ENCODE measurements around the gene KBTBD12. TPM values are rescaled to one million over a fixed set of nuclear protein-coding genes. Genes with fewer than 3 reads are reported as not detected.

The KBTBD12 gene
- total and polyA plus RNA-seq, 9 donors = 7.9 to 18.2 (median 13.9) TPM

DNA sequence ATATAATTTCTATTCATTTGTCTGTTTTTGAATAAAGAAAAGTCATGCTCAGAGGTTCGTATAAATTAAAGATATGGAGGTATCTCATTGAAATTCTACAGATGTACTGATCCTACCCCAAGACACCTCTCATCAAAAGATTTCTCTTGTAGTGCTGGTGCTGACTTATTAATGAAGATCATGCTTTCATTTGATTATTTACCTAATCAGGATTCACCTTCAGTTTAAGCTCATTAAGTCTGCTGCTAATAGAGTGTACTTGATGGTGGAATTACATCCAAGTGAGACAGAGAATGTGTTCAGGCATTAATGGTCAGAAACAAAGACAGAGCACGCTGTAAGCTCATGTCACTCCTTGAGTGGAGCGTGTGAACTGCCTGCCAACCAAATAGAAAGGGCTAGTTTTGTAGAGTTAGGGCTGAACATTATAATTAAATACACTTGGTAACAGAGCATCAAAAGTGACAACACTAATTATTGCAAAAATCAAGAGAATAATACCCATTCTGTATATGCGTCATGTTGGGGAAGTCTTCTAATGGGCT, 45.5 kb downstream of the KBTBD12 start:
- Histone ChIP-seq H3K27ac (ENCODE audit: low read length) (no peak overlapping the region), H3K9me3 (replicated peaks; ENCODE audit: control insufficient read depth, low read depth, low read length) (no peaks in the 10 kb centered on the region), H3K4me1 (ENCODE audit: control insufficient read depth, insufficient read depth, low read length) (no peaks in the 10 kb centered on the region), H3K36me3 (ENCODE audit: control insufficient read depth, insufficient read depth, low read length) (no peaks in the 10 kb centered on the region), H3K4me3 (ENCODE audit: low read length) (no peak overlapping the region), H3K27me3 (ENCODE audit: control insufficient read depth, insufficient read depth, low read length) (no peaks in the 10 kb centered on the region)
- 100% methylated on average over 1 of the region's 4 CpGs for WGBS (ENCODE audit: insufficient coverage)
- DNase-seq = no peak

DNA sequence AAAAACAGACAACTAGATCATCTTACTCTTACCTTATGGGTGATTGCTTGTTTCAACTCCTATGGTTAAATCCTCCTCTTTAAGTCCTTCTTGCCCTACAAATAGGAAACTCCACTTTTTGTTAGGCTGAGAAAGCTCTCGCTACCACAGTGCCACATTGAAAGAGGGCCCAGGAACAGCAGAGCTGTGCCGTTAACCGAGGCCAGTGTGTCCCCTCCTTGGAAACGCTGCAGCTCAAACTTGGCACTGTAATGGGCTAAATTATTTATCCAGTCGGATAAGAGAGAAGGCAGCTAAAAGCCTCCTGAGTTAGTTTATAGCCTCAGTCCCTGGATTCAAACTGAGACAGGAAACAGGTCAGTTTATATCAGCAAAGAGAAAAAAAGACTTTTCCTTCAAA, 46.1 kb downstream of the KBTBD12 start:
- Histone ChIP-seq H3K9me3 (replicated peaks; ENCODE audit: control insufficient read depth, low read depth, low read length) (no peaks in the 10 kb centered on the region), H3K4me1 (ENCODE audit: control insufficient read depth, insufficient read depth, low read length) (no peaks in the 10 kb centered on the region), H3K4me3 (ENCODE audit: low read length) (no peak overlapping the region), H3K27me3 (ENCODE audit: control insufficient read depth, insufficient read depth, low read length) (no peaks in the 10 kb centered on the region), H3K27ac (ENCODE audit: low read length) (no peak overlapping the region), H3K36me3 (ENCODE audit: control insufficient read depth, insufficient read depth, low read length) (no peaks in the 10 kb centered on the region)
- 76% methylated on average over 4 of the region's 5 CpGs for WGBS (ENCODE audit: insufficient coverage)
- DNase-seq = no peak

DNA sequence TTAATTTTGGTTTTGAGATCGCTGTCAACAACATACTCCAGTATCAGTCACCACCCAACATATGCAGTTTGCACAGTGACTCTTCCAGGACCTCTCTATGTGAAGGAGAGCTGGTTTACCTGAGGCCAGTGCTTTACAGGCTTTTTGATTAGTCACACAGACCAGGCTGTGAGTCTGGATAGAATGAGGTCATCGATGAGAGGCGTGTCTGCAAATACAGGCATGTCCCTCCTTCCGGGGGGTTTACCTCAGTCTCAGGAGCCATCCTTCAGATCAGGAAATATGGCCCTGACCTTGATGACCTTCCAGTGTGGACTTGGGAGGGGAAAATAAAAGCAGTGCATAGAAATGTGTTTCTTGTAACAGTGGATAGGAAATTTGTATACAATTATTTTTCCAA, 46.9 kb downstream of the KBTBD12 start:
- Histone ChIP-seq H3K4me3 (ENCODE audit: low read length) (no peak overlapping the region), H3K27me3 (ENCODE audit: control insufficient read depth, insufficient read depth, low read length) (no peaks in the 10 kb centered on the region), H3K4me1 (ENCODE audit: control insufficient read depth, insufficient read depth, low read length) (no peaks in the 10 kb centered on the region), H3K36me3 (ENCODE audit: control insufficient read depth, insufficient read depth, low read length) (no peaks in the 10 kb centered on the region), H3K9me3 (replicated peaks; ENCODE audit: control insufficient read depth, low read depth, low read length) (no peaks in the 10 kb centered on the region), H3K27ac (ENCODE audit: low read length) (no peak overlapping the region)
- no peak for DNase-seq
- 78% methylated on average over 3 of the region's 4 CpGs for WGBS (ENCODE audit: insufficient coverage)

DNA sequence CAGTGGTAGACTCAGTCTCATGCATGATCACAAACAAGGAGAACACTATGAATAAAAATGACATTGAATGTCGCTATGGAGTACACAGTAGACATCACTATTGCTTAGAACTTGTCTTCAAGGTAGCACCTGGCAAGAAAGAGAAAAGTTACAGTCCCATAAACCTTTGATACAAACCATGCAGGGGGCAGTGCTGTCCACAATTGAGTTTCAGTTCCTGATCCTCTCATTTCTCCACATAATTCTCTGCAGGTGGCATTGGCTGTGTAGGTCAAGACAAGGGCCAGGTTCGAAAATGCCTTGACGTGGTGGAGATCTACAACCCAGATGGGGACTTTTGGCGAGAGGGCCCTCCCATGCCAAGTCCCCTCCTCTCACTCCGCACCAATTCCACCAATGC, 47.9 kb downstream of the KBTBD12 start:
- WGBS (ENCODE audit: insufficient coverage) = 78% methylated on average over 4 of the region's 5 CpGs
- Histone ChIP-seq H3K27ac (ENCODE audit: low read length) (no peak overlapping the region), H3K27me3 (ENCODE audit: control insufficient read depth, insufficient read depth, low read length) (no peaks in the 10 kb centered on the region), H3K4me1 (ENCODE audit: control insufficient read depth, insufficient read depth, low read length) (no peaks in the 10 kb centered on the region), H3K36me3 (ENCODE audit: control insufficient read depth, insufficient read depth, low read length) (no peaks in the 10 kb centered on the region), H3K9me3 (replicated peaks; ENCODE audit: control insufficient read depth, low read depth, low read length) (no peaks in the 10 kb centered on the region), H3K4me3 (ENCODE audit: low read length) (no peak overlapping the region)
- no peak for DNase-seq

DNA sequence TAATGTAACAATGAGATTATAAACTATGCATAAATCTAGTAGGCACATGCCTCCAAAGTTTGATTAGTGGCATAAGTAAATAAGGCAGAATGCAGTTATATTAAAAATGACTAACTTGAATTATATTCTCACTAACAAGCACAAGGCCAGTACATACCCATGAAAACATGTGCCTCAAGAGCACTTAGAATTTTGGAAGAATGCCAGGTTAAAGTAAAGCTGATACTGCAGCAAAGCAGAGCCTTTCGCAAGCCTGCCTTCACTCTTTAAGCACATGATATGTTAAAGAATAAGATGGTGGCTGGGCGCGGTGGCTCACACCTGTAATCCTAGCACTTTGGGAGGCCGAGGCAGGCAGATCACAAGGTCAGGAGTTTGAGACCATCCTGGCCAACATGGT, 49.0 kb downstream of the KBTBD12 start:
- H3K27me3 ChIP-seq (ENCODE audit: control insufficient read depth, insufficient read depth, low read length) = no peaks in the 10 kb centered on the region
- WGBS (ENCODE audit: insufficient coverage) = no CpG with 5 or more reads among the region's 4 CpGs
- DNase-seq = peak; percentile 36
- H3K27ac ChIP-seq (ENCODE audit: low read length) = no peak overlapping the region
- H3K36me3 ChIP-seq (ENCODE audit: control insufficient read depth, insufficient read depth, low read length) = no peaks in the 10 kb centered on the region
- no peaks in the 10 kb centered on the region for H3K9me3 ChIP-seq (replicated peaks; ENCODE audit: control insufficient read depth, low read depth, low read length)
- no peak overlapping the region for H3K4me3 ChIP-seq (ENCODE audit: low read length)
- no peaks in the 10 kb centered on the region for H3K4me1 ChIP-seq (ENCODE audit: control insufficient read depth, insufficient read depth, low read length)

DNA sequence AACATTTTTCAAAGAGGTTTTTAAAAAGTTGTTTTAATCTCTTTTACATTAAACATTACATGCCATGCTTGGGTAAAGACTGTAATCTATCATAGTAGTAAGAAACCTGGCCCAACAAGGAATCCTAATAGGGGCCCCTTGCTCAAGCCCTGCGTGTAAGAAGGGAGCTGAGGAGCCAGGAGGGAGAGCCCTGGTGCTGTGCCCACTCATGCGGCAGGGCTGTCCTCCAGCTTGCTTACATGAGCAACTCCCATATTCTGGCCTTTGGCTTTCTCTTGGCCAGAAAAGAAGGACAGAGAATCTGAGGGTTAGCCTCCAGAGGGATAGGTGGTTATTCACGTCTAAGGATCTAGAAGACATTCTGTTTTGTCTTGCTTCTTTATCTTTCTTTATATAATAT, 49.8 kb downstream of the KBTBD12 start:
- no peak overlapping the region for H3K27ac ChIP-seq (ENCODE audit: low read length)
- no peak for DNase-seq
- H3K9me3 ChIP-seq (replicated peaks; ENCODE audit: control insufficient read depth, low read depth, low read length) = no peaks in the 10 kb centered on the region
- H3K27me3 ChIP-seq (ENCODE audit: control insufficient read depth, insufficient read depth, low read length) = no peaks in the 10 kb centered on the region
- no CpG with 5 or more reads among the region's 3 CpGs for WGBS (ENCODE audit: insufficient coverage)
- no peak overlapping the region for H3K4me3 ChIP-seq (ENCODE audit: low read length)
- H3K4me1 ChIP-seq (ENCODE audit: control insufficient read depth, insufficient read depth, low read length) = no peaks in the 10 kb centered on the region
- no peaks in the 10 kb centered on the region for H3K36me3 ChIP-seq (ENCODE audit: control insufficient read depth, insufficient read depth, low read length)

DNA sequence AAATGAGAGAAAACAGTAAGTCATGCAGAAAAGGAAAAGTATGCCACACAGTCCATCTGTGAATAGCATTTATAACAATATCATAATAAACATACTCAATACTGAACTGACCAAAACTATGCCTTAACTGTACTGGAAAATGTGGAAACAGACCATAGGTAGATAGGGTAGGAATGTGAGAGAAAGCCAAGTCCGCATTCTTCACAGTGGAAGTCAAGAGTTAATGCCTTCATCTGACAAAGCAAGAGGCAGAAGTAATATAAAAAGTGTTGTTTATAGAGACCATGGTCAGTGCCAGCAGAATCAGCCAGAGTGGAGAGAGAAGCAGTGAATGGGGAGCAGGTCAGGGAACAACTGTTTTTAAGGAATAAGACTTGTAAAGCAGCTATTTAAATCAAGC, 52.3 kb downstream of the KBTBD12 start:
- peak; percentile 43 for DNase-seq
- no CpG with 5 or more reads among the region's 1 CpG for WGBS (ENCODE audit: insufficient coverage)
- H3K4me1 ChIP-seq (ENCODE audit: control insufficient read depth, insufficient read depth, low read length) = no peaks in the 10 kb centered on the region
- H3K27me3 ChIP-seq (ENCODE audit: control insufficient read depth, insufficient read depth, low read length) = no peaks in the 10 kb centered on the region
- H3K27ac ChIP-seq (ENCODE audit: low read length) = no peak overlapping the region
- no peaks in the 10 kb centered on the region for H3K9me3 ChIP-seq (replicated peaks; ENCODE audit: control insufficient read depth, low read depth, low read length)
- H3K36me3 ChIP-seq (ENCODE audit: control insufficient read depth, insufficient read depth, low read length) = no peaks in the 10 kb centered on the region
- H3K4me3 ChIP-seq (ENCODE audit: low read length) = no peak overlapping the region

DNA sequence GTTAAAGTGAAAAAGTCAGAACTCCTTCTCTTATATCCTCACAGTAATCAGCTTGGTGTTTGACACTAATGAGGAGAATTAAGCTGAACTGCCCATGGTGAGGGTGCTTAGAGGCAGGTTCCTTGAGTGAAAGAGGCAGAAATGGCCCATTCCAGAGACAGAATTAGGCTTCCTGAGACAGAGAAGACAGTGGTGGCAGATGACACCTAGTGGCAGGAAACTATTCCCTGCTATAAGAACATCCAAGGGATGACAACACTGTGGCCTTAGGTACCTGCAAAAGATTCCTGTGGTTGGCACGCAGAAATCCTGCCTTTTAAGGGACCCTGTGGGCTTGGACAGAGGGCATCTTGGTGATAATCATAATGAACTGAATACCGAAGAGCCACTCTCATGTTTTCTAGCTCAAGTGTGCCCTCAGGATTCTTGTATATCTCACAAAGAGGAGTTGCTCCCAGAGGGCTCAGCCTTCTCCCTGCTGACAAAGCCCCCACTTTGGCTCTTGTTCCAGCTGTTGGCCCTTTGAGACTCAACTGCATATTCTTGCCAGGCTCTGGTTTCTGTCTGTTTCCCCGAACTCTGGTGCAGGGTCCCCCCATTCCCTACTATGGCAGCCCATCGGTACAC, 56.0 kb downstream of the KBTBD12 start:
- DNase-seq = peak; percentile 82
- Histone ChIP-seq H3K36me3 (ENCODE audit: control insufficient read depth, insufficient read depth, low read length) (no peaks in the 10 kb centered on the region), H3K27me3 (ENCODE audit: control insufficient read depth, insufficient read depth, low read length) (peaks cover 2% of the 10 kb centered on the region), H3K4me1 (ENCODE audit: control insufficient read depth, insufficient read depth, low read length) (no peaks in the 10 kb centered on the region), H3K4me3 (ENCODE audit: low read length) (no peak overlapping the region), H3K27ac (ENCODE audit: low read length) (no peak overlapping the region), H3K9me3 (replicated peaks; ENCODE audit: control insufficient read depth, low read depth, low read length) (no peaks in the 10 kb centered on the region)
- WGBS (ENCODE audit: insufficient coverage) = 55% methylated on average over 4 of the region's 4 CpGs

DNA sequence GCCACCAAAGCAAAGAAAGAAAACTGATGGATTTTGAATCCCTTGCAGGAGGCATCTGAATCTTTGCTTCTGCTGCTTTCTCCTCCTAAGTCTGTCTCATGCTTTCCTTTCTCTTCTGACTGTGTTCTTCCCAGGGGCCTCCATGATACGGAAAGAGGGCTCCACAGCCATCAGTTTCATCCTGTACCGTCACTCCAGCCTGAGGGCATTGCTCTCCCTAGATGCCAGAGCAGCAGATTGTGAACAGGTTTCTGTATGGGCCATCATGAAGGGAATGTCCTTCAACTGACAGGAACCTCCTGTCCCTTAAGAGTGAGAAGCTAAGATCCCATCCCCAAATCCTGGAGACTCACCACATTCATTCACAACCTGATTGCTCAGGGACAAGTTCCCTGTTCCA, 59.2 kb downstream of the KBTBD12 start:
- Histone ChIP-seq H3K36me3 (ENCODE audit: control insufficient read depth, insufficient read depth, low read length) (no peaks in the 10 kb centered on the region), H3K4me1 (ENCODE audit: control insufficient read depth, insufficient read depth, low read length) (no peaks in the 10 kb centered on the region), H3K9me3 (replicated peaks; ENCODE audit: control insufficient read depth, low read depth, low read length) (no peaks in the 10 kb centered on the region), H3K27me3 (ENCODE audit: control insufficient read depth, insufficient read depth, low read length) (peaks cover 2% of the 10 kb centered on the region), H3K27ac (ENCODE audit: low read length) (no peak overlapping the region), H3K4me3 (ENCODE audit: low read length) (no peak overlapping the region)
- DNase-seq = no peak
- WGBS (ENCODE audit: insufficient coverage) = no CpG with 5 or more reads among the region's 2 CpGs

DNA sequence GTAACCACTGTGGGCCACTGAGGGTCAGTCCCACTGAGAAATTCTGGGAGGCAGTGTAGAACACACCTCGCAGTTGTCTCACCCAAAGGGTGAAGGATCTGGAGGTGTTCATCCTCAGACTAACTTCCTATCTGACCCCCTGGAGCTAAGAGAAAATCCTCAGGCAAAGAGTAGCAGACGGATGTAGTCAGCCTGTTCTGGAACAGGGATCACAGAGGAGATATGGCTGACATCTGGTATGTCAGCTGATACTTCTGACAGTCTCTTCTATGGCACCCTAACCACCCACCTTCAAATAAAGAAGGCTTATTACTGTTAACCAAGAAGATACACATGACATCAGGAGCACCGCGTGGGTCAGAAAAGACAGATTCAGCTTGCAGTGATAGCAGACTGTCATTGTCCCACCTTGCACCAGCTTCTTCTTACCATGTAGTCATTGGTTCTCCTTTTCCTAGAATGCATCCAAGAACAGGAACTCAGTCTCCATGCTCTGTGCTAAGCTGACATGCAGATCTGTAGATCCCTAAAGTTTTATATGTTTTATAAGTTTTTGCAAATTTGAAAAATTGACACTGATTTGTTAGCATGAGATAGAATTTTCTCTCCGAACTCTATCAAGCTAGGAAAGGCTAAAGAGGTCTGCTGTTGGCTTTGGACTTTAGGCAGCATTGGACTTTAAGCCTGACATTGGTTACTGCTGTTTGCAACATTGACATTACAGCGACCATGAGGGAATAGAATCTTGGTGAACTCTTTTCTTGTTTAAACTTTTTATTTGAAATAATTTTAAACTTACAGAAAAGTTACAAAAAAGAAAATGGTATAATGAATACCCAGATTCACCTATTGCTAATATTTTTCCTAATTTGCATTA, 60.4 kb downstream of the KBTBD12 start:
- no peak overlapping the region for H3K27ac ChIP-seq (ENCODE audit: low read length)
- H3K4me1 ChIP-seq (ENCODE audit: control insufficient read depth, insufficient read depth, low read length) = no peaks in the 10 kb centered on the region
- H3K27me3 ChIP-seq (ENCODE audit: control insufficient read depth, insufficient read depth, low read length) = peaks cover 2% of the 10 kb centered on the region
- DNase-seq = no peak
- no peaks in the 10 kb centered on the region for H3K9me3 ChIP-seq (replicated peaks; ENCODE audit: control insufficient read depth, low read depth, low read length)
- WGBS (ENCODE audit: insufficient coverage) = 92% methylated on average over 2 of the region's 6 CpGs
- no peaks in the 10 kb centered on the region for H3K36me3 ChIP-seq (ENCODE audit: control insufficient read depth, insufficient read depth, low read length)
- H3K4me3 ChIP-seq (ENCODE audit: low read length) = no peak overlapping the region

All from muscle of leg (tissue), 11 donors.